ENCODE results near the gene SLC38A5. TPM values are rescaled to one million over a fixed set of nuclear protein-coding genes. Genes with fewer than 3 reads are reported as not detected.

The SLC38A5 gene
- total and polyA plus RNA-seq, 2 of the 13 experiments (the other 11 are each of a cell fraction or from before 2014, with no cell fraction given): 46.1 to 73.4 TPM

DNA sequence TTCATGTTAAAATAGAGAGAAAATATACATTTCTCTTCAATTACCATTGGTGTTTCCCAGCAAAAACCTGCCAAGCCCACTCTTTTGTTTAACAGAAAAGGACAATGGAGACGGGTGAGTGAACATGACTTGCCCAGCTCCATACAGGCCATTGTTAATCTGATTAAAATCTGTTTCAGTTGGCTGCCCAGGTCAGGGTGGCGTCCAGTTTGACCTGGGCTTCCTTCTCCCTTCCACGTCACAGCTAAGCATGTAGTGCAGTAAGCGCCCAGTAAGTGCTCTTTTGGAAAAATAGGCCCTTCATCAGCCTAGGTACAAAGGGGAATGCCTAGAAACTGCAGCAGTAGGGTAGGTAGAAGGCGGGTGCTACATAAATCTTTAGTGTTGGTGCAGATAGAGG is 37.2 kb upstream of the SLC38A5 start:
- DNase-seq (ENCODE audit: low spot score): no peak
- no peak overlapping the region for H3K27ac ChIP-seq (ENCODE audit: extremely low read length, insufficient read depth, low read length)

More for the DNA sequence above, 37.2 kb upstream of the SLC38A5 start:
- H3K79me2 ChIP-seq (ENCODE audit: insufficient read depth, low read length): no peaks in the 10 kb centered on the region
- WGBS (ENCODE audit: low lambda C conversion rate): 100% methylated on average over 2 of the region's 5 CpGs
- H3K4me1 ChIP-seq (ENCODE audit: insufficient read depth, low read length): peaks cover 10% of the 10 kb centered on the region
- H3K9ac ChIP-seq (ENCODE audit: insufficient read depth, low read depth, low read length): no peak overlapping the region
- intact Hi-C loops (cut with micrococcal nuclease; ENCODE audit: unreplicated experiment): loop anchor here (5.0 kb wide), 1 partner anchor 35 kb away; the partner anchor contains the start of gene SLC38A5
- FAIRE-seq: no peak
- ChIA-PET POLR2A (no interaction called here), CTCF (ENCODE audit: low intra/inter-chr PET ratio, low total read pairs) (no interaction called here)
- no peak overlapping the region for H3K4me3 ChIP-seq (replicated peaks in 1 of 3; ENCODE audit: insufficient read depth in 1 of 3, low read depth in 2 of 3, low read length in 3 of 3)
- no peak for TF ChIP-seq ZNF34 (CRISPR knock-in tag; IDR thresholded peaks at IDR 0.05; ENCODE audit: borderline replicate concordance)
- TF ChIP-seq HOXA3 (CRISPR knock-in tag; IDR thresholded peaks at IDR 0.05): no peak
- TF ChIP-seq CCAR2 (optimal IDR thresholded peaks at IDR 0.05; ENCODE audit: low read depth, low read length): no peak
- TF ChIP-seq BRCA1 (CRISPR knock-in tag; IDR thresholded peaks at IDR 0.05): no peak
- TF ChIP-seq, protein P1, sequence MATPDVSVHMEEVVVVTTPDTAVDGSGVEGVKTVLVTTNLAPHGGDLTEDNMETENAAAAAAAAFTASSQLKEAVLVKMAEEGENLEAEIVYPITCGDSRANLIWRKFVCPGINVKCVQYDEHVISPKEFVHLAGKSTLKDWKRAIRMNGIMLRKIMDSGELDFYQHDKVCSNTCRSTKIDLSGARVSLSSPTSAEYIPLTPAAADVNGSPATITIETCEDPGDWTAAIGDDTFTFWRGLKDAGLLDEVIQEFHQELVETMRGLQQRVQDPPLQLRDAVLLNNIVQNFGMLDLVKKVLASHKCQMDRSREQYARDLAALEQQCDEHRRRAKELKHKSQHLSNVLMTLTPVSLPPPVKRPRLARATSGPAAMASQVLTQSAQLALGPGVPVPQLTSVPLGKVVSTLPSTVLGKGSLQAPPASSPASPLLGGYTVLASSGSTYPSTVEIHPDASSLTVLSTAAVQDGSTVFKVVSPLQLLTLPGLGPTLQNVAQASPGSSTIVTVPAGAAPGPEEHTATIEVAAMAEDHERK (CRISPR knock-in tag; IDR thresholded peaks at IDR 0.05; ENCODE audit: low read depth): no peak
- TF ChIP-seq NFE2L1 (CRISPR knock-in tag; IDR thresholded peaks at IDR 0.05; ENCODE audit: borderline replicate concordance): no peak
- TF ChIP-seq MEIS2 (CRISPR knock-in tag; IDR thresholded peaks at IDR 0.05): no peak
- no peak for TF ChIP-seq SRSF1 (optimal IDR thresholded peaks at IDR 0.05; ENCODE audit: low read depth, low read length)
- no peak for TF ChIP-seq BCL6 (CRISPR knock-in tag; IDR thresholded peaks at IDR 0.05)
- TF ChIP-seq ZNF224 (CRISPR knock-in tag; IDR thresholded peaks at IDR 0.05): no peak
- TF ChIP-seq ZNF709 (CRISPR knock-in tag; IDR thresholded peaks at IDR 0.05): no peak
- TF ChIP-seq ZNF124 (CRISPR knock-in tag; IDR thresholded peaks at IDR 0.05): no peak
- no peak for TF ChIP-seq MED8 (CRISPR knock-in tag; IDR thresholded peaks at IDR 0.05; ENCODE audit: insufficient replicate concordance)
- no peak for TF ChIP-seq ZNF557 (CRISPR knock-in tag; IDR thresholded peaks at IDR 0.05)
- TF ChIP-seq, protein P2, sequence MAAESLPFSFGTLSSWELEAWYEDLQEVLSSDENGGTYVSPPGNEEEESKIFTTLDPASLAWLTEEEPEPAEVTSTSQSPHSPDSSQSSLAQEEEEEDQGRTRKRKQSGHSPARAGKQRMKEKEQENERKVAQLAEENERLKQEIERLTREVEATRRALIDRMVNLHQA (CRISPR knock-in tag; IDR thresholded peaks at IDR 0.05): no peak
- TF ChIP-seq ZNF766 (CRISPR knock-in tag; IDR thresholded peaks at IDR 0.05; ENCODE audit: borderline replicate concordance): no peak
- TF ChIP-seq ZNF253 (CRISPR knock-in tag; IDR thresholded peaks at IDR 0.05; ENCODE audit: borderline replicate concordance): no peak
- TF ChIP-seq, protein P3, sequence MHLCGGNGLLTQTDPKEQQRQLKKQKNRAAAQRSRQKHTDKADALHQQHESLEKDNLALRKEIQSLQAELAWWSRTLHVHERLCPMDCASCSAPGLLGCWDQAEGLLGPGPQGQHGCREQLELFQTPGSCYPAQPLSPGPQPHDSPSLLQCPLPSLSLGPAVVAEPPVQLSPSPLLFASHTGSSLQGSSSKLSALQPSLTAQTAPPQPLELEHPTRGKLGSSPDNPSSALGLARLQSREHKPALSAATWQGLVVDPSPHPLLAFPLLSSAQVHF (CRISPR knock-in tag; IDR thresholded peaks at IDR 0.05): no peak
- TF ChIP-seq, protein P4, sequence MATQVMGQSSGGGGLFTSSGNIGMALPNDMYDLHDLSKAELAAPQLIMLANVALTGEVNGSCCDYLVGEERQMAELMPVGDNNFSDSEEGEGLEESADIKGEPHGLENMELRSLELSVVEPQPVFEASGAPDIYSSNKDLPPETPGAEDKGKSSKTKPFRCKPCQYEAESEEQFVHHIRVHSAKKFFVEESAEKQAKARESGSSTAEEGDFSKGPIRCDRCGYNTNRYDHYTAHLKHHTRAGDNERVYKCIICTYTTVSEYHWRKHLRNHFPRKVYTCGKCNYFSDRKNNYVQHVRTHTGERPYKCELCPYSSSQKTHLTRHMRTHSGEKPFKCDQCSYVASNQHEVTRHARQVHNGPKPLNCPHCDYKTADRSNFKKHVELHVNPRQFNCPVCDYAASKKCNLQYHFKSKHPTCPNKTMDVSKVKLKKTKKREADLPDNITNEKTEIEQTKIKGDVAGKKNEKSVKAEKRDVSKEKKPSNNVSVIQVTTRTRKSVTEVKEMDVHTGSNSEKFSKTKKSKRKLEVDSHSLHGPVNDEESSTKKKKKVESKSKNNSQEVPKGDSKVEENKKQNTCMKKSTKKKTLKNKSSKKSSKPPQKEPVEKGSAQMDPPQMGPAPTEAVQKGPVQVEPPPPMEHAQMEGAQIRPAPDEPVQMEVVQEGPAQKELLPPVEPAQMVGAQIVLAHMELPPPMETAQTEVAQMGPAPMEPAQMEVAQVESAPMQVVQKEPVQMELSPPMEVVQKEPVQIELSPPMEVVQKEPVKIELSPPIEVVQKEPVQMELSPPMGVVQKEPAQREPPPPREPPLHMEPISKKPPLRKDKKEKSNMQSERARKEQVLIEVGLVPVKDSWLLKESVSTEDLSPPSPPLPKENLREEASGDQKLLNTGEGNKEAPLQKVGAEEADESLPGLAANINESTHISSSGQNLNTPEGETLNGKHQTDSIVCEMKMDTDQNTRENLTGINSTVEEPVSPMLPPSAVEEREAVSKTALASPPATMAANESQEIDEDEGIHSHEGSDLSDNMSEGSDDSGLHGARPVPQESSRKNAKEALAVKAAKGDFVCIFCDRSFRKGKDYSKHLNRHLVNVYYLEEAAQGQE (IDR thresholded peaks at IDR 0.05; ENCODE audit: borderline replicate concordance in 1 of 2, low read depth in 1 of 2, low read length in 2 of 2): no peak
- no peak for TF ChIP-seq CREM (IDR thresholded peaks at IDR 0.05)
- no peak for TF ChIP-seq CREM (CRISPR knock-in tag; IDR thresholded peaks at IDR 0.05)
- no peak overlapping the region for H3K4me2 ChIP-seq (ENCODE audit: low read depth, low read length)
- H3K36me3 ChIP-seq (replicated peaks in 1 of 2; ENCODE audit: control insufficient read depth in 1 of 2, insufficient read depth in 2 of 2, low read length in 2 of 2): no peaks in the 10 kb centered on the region
- H3K27me3 ChIP-seq (ENCODE audit: control insufficient read depth in 1 of 2, insufficient read depth in 2 of 2, low read length in 2 of 2): no peaks in the 10 kb centered on the region
- no peak for ATAC-seq
- in situ Hi-C loops (cut with HindIII; ENCODE audit: extremely low pct_ligation_motif_present, low pct_unique_long_range_greater_than_20kb): no loop called here
- no TSS peak for BruUV-seq (replicated peaks)
- no peak overlapping the region for H2AFZ ChIP-seq (ENCODE audit: low read length)
- H3K9me3 ChIP-seq (ENCODE audit: low read length): no peaks in the 10 kb centered on the region
- no peaks in the 10 kb centered on the region for H4K20me1 ChIP-seq (ENCODE audit: insufficient read depth, low read length)

Measured in HepG2 (cell line).